Activated T-cell treated with anti-CD3 and anti-CD28 coated beads, Interleukin-2, amount 50 U/mL, for 4 hours (primary cell): ENCODE measurements around the gene DLD. TPM values are rescaled to one million over a fixed set of nuclear protein-coding genes. Genes with fewer than 3 reads are reported as not detected.

ENCODE experiments used
- ATAC-seq, 2 donors: fragments of 200-7000 bp; cut with Tn5 transposase; one replicate each; pipeline ENCODE4 v1.10.0; 2021
- DNase-seq: peaks from one replicate; pipeline ENCODE4 v3.0.0-alpha.2; 2020
- H3K27me3 Mint-ChIP-seq: one replicate; pipeline ENCODE4 v1.8.0; 2021; ENCODE audit warnings: low read depth, mixed read lengths
- H3K36me3 Mint-ChIP-seq: one replicate; pipeline ENCODE4 v1.8.0; 2022; ENCODE audit warnings: mixed read lengths; ENCODE audit not compliant: insufficient read depth
- H3K4me1 Mint-ChIP-seq: one replicate; pipeline ENCODE4 v1.8.0; 2021; ENCODE audit warnings: low read depth, mixed read lengths
- H3K4me3 Mint-ChIP-seq: one replicate; pipeline ENCODE4 v1.8.0; 2021; ENCODE audit warnings: mild to moderate bottlenecking, moderate library complexity, mixed read lengths
- H3K9me3 Mint-ChIP-seq: one replicate; pipeline ENCODE4 v1.8.0; 2021; ENCODE audit warnings: mixed read lengths
- total RNA-seq, 3 donors: library from RNA; stranded (reverse); gene quantifications; one replicate each; pipeline ENCODE4 v1.2.1, GENCODE V29; 2021

DLD gene
- total RNA-seq, 3 donors from 2014 or later: 100 to 105 (median 103) TPM

DNA sequence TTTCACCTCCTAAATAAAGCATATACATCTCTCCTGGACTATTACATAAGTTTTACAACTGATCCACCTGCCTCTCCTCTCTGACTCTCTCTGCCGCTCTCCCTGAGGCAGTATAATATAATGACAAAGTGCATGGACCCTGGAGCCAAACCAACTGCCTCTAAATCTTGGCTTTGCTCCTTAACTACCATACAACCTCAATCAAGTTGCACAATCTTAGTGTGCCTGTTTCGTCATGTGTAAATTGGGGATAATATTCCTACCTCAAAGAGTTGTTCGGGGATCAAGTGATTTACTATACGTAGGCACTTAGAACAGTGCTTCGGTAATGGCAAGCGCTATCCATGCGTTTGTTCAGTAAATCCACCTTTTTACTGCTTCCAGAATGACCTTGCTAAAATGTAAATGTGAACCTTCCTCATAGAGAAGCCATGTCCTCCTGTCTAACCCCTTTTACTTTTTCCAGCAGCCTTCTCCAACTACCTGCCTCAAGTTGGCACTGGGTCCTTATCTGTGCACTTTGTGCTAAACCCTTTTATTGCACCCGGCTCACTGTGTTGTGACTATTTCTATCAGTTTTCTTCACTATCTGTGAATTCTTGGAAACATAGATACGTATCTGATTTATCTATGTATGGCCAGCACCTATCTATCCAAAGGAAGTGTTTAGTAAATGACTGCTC lies 30.6 kb upstream of the DLD start:
- no peak overlapping the region for H3K4me3 Mint-ChIP-seq
- ATAC-seq (no peak), DNase-seq (no peak)
- H3K4me1 Mint-ChIP-seq: peaks cover 51% of the 10 kb centered on the region
- H3K27me3 Mint-ChIP-seq: no peaks in the 10 kb centered on the region
- H3K36me3 Mint-ChIP-seq: no peaks in the 10 kb centered on the region
- H3K9me3 Mint-ChIP-seq: no peaks in the 10 kb centered on the region

GRCh38 chr7:107860981-107861652 lies 29.9 kb upstream of the DLD start:
- H3K36me3 Mint-ChIP-seq: no peaks in the 10 kb centered on the region
- H3K4me3 Mint-ChIP-seq: no peak overlapping the region
- no peak for DNase-seq
- ATAC-seq: no peak
- peaks cover 54% of the 10 kb centered on the region for H3K4me1 Mint-ChIP-seq
- no peaks in the 10 kb centered on the region for H3K27me3 Mint-ChIP-seq
- H3K9me3 Mint-ChIP-seq: no peaks in the 10 kb centered on the region

GRCh38 chr7:107865956-107866775 lies 24.8 kb upstream of the DLD start:
- DNase-seq: no peak
- Mint-ChIP-seq H3K9me3 (no peaks in the 10 kb centered on the region), H3K27me3 (no peaks in the 10 kb centered on the region), H3K4me3 (no peak overlapping the region), H3K4me1 (peaks cover 25% of the 10 kb centered on the region), H3K36me3 (no peaks in the 10 kb centered on the region)
- ATAC-seq: peak; percentile 55 to 63

GRCh38 chr7:107867858-107868466 lies 23.0 kb upstream of the DLD start:
- DNase-seq (no peak), ATAC-seq (no peak)
- Mint-ChIP-seq H3K4me1 (peaks cover 27% of the 10 kb centered on the region), H3K9me3 (no peaks in the 10 kb centered on the region), H3K4me3 (no peak overlapping the region), H3K27me3 (no peaks in the 10 kb centered on the region), H3K36me3 (no peaks in the 10 kb centered on the region)

GRCh38 chr7:107870427-107871000 lies 20.5 kb upstream of the DLD start:
- no peaks in the 10 kb centered on the region for H3K36me3 Mint-ChIP-seq
- no peak for DNase-seq
- H3K4me3 Mint-ChIP-seq: no peak overlapping the region
- no peaks in the 10 kb centered on the region for H3K9me3 Mint-ChIP-seq
- H3K4me1 Mint-ChIP-seq: peaks cover 31% of the 10 kb centered on the region
- no peak for ATAC-seq
- H3K27me3 Mint-ChIP-seq: no peaks in the 10 kb centered on the region

DNA sequence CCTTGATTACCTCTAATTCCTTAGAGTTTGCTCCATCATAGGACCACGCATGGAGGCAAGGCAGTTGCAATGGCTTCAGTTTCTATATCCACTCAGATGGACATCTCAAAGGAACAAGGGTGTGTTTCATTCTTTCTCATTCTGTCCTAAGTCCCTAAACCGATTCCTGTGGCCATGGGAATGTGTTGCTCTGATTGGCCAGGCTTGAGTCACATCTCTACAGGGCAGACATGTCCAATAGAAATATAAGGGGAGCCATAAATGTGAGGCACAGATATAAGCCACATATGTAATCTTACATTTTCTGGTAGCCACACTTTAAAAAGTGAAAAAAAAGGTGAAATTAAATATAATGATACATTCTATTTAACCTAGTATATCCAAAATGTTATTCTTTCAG lies 16.9 kb upstream of the DLD start:
- no peaks in the 10 kb centered on the region for H3K36me3 Mint-ChIP-seq
- no peaks in the 10 kb centered on the region for H3K9me3 Mint-ChIP-seq
- H3K4me1 Mint-ChIP-seq: peaks cover 32% of the 10 kb centered on the region
- DNase-seq (no peak), ATAC-seq (no peak)
- H3K4me3 Mint-ChIP-seq: no peak overlapping the region
- H3K27me3 Mint-ChIP-seq: no peaks in the 10 kb centered on the region

DNA sequence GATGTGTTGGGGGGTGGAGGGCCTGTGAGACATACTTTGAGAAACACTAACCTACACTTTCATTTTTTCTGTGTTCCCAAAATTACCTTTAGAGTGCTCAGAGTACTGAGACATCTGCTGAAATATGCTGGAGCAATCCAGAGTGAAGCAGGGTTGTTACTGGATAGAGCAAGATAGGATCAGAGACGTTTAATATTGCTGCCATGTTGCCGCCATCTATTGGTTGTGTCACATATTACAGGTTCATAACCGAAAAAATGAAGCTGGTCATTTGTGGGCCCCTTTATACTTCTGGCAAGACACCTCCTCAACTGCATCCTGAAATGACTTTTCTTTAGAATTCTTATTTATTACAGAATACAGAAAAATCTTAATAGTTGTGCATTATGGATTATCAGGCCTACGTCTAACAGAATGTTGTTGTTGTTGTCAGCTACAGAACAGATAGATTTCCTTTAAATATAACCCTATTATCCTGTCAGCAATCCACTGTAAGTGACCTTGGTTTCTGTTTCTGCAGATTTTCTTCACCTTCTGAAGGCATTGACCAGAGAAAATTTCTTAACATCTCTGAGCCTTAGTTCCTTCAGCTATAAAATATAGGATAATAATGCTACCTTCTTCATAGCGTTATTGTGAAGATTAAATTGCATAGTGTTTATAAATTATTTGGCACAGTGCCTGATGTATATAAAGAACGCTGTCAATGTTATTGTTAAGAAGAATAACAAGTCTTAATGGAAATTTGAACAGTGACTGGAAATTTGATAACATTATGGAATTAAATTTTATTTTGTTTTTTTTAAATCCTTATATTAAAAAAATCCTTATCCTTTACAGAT lies 16.2 kb upstream of the DLD start:
- Mint-ChIP-seq H3K27me3 (no peaks in the 10 kb centered on the region), H3K4me1 (peaks cover 38% of the 10 kb centered on the region)

DNA sequence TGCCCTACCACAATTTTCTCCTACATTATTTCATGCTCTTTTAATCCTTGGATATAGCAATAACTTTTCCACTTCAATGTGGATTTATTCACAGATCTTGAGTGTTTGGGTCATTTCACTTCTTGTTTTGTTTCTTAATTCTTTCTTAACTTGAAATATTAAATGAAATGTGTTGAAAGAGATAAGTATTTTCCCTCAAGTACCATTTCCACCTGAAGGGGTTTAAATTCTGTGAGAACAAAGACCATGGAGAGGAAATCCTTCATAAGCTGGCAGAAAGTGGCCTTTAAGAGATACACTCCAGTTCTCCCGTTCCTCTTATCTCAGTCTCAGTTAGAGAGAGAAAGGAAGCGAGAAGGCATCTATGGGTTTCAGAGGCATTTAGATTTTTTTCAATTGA lies 14.1 kb upstream of the DLD start:
- no peaks in the 10 kb centered on the region for H3K27me3 Mint-ChIP-seq
- no peaks in the 10 kb centered on the region for H3K36me3 Mint-ChIP-seq

More for the DNA sequence above, 16.2 kb upstream of the DLD start:
- Mint-ChIP-seq H3K9me3 (no peaks in the 10 kb centered on the region), H3K4me3 (no peak overlapping the region), H3K36me3 (no peaks in the 10 kb centered on the region)
- ATAC-seq (peak; percentile 63 to 72), DNase-seq (peak; percentile 10)

DNA sequence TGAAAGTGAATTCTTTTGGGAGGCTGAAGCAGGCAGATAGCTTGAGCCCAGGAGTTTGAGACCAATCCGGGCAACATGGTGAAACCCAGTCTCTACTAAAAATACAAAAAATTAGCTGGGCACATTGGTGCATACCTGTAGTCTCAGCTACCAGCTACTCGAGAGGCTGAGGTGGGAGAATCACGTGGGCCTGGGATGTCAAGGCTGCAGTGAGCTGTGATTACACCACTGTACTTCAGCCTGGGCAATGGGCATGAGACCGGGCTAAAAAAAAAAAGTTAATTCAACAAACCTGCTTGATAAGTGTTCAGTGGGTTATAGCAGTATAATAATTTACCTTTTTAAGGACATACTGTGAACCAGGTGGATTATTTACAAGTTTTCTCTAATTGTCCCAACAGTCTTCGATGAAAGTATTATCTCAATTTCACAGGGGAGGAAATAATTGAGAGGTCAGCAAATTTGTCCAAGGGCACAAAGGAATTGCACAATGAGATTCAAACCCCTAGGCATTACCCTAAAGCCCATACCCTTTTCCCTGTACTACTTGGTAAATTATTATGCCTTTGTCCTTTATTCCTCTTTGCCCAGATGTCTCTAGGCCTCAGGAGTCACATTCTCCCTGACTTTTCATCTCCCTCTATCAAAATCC lies 13.1 kb upstream of the DLD start:
- ATAC-seq (no peak), DNase-seq (no peak)
- Mint-ChIP-seq H3K4me3 (no peak overlapping the region), H3K36me3 (no peaks in the 10 kb centered on the region), H3K9me3 (no peaks in the 10 kb centered on the region), H3K27me3 (peaks cover 5% of the 10 kb centered on the region), H3K4me1 (peaks cover 23% of the 10 kb centered on the region)

More for the DNA sequence above, 14.1 kb upstream of the DLD start:
- no peak for ATAC-seq
- H3K9me3 Mint-ChIP-seq: no peaks in the 10 kb centered on the region
- H3K4me1 Mint-ChIP-seq: peaks cover 23% of the 10 kb centered on the region
- no peak for DNase-seq
- no peak overlapping the region for H3K4me3 Mint-ChIP-seq

DNA sequence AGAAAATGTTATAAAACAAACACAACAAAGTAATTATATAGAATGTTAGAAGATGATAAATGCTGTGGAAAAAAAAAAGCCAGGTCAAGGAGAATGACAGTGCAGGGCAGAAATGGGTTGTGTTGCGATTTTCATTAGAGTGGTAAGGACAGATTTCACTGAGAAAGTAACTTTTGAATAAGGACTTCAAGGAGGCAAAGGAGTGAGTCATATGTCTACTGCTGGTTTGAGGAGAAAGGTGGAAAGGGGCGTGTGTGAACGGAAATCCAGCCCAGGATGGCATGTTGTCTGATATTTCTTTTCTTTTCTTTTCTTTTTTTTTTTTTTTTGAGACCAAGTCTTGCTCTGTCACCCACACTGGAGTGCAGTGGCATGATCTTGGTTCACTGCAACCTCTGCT lies 12.3 kb upstream of the DLD start:
- no peak for ATAC-seq
- Mint-ChIP-seq H3K36me3 (no peaks in the 10 kb centered on the region), H3K4me1 (peaks cover 23% of the 10 kb centered on the region), H3K4me3 (no peak overlapping the region), H3K9me3 (no peaks in the 10 kb centered on the region), H3K27me3 (peaks cover 7% of the 10 kb centered on the region)
- no peak for DNase-seq

- peak; percentile 75 to 78 for ATAC-seq
- H3K27me3 Mint-ChIP-seq: peaks cover 12% of the 10 kb centered on the region
- H3K4me1 Mint-ChIP-seq: peaks cover 20% of the 10 kb centered on the region
- no peak overlapping the region for H3K4me3 Mint-ChIP-seq
- DNase-seq: no peak
- H3K36me3 Mint-ChIP-seq: no peaks in the 10 kb centered on the region
- H3K9me3 Mint-ChIP-seq: no peaks in the 10 kb centered on the region
These were observed 11.5 kb upstream of the DLD start for GRCh38 chr7:107879400-107880035.

GRCh38 chr7:107882766-107883165 lies 8.2 kb upstream of the DLD start:
- H3K9me3 Mint-ChIP-seq: no peaks in the 10 kb centered on the region
- H3K27me3 Mint-ChIP-seq: peaks cover 12% of the 10 kb centered on the region
- no peak overlapping the region for H3K4me3 Mint-ChIP-seq

More at GRCh38 chr7:107882766-107883165, 8.2 kb upstream of the DLD start:
- ATAC-seq (no peak), DNase-seq (no peak)
- peaks cover 12% of the 10 kb centered on the region for H3K4me1 Mint-ChIP-seq
- H3K36me3 Mint-ChIP-seq: no peaks in the 10 kb centered on the region
